Measurements from ENCODE around the gene KRTAP9-4.
"Not testable (repeated sequence)": the region's sequence is repeated elsewhere in the genome, so short reads cannot be mapped to it uniquely, and the experiment has no call there.

KRTAP9-4 gene

GRCh38 chr17:41265078-41265477, 15.6 kb downstream of the KRTAP9-4 start, which contains the start of gene KRTAP9-6:
TSS of gene KRTAP9-6 (plus strand) at chr17:41265378. CDS start at chr17:41265378, 0 bp downstream.
- no peak for DNase-seq

DNA sequence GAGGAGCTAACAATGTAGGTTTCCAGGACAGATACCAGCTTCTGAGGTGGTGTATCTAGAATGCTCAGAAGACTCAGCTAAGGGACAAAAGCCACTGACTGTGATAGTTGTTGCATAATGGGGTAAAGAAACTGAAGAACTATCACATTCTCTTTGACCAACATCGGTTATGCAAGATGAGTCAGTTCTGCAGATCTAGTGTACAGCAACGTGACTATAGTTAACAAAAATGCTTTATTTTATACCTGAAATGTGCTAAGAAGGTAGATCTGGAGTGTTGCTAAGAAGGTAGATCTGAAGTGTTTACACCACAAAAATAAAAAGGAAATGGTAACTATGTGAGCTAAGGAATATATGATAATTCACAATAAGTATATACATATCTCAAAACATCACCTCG, 18.2 kb downstream of the KRTAP9-4 start:
- no peak for DNase-seq

- not testable (repeated sequence) for DNase-seq
Observed at GRCh38 chr17:41271323-41271722, 21.8 kb downstream of the KRTAP9-4 start.

DNA sequence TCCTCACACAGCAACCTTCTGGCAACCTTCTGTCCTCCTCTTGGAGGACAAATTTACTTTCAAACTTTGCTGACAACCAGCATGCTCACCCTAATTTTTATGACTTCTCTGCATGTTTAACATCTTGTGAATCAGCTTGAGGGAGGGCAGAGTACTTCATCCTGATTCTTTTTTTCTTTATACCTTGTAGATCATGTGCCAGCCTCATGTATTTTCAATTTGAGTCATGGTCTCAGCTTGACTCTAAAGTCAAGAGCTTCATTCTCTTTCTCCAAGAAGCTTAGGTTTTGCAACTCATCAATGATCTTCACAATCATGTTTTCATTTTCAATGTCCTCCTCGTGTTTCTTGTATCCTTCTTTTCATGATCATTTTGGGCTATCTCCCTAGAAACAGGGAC, 22.4 kb downstream of the KRTAP9-4 start:
- no peak for DNase-seq

- DNase-seq, result not testable (repeated sequence)
Observed at GRCh38 chr17:41275648-41276190, 26.2 kb downstream of the KRTAP9-4 start, which contains the start of gene KRTAP9-7. TSS of gene KRTAP9-7 (plus strand) at chr17:41275698. CDS start at chr17:41275698, 0 bp downstream.

GRCh38 chr17:41278176-41278955, 28.9 kb downstream of the KRTAP9-4 start:
- no peak for DNase-seq

- no peak for DNase-seq
Observed at GRCh38 chr17:41284043-41284442, 34.6 kb downstream of the KRTAP9-4 start.

DNA sequence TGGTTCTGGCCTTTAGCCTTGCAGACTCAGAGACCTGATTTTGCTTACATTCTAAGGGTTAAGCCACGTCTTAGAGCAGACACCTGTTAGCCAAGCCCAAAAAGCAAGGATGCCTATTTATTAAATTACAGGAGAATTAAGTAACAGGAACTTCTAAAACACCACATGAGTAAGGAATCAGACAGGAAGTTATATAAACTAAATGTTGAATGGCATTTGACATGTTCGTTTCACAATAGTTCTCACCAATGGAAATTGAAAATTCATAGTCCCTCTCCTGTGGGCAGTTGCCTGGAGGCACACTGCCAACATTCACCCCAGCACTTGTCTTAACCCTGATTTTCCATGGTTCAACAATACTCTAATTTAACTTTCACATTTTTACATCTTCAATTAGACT, 35.1 kb downstream of the KRTAP9-4 start:
- no peak for DNase-seq

GRCh38 chr17:41287050-41287449, 37.6 kb downstream of the KRTAP9-4 start:
- DNase-seq, result no peak

DNA sequence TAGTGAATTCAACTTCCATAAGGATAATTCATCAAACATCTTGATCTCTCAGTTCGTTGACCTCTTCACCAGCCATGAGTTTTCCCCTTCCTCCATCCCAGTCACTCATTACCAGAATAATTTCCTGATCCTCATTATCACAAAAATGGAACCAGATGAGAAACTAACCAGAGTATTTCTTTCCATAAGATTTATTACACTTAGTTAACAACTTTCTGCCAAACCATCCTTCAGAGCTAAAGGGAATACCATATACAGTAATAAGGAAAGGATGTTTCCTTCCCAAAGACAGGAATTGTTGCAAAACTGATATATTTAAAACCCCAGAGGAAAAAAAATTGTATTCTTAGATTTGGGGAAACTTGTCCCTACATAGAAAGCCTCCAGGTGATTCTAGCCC, 44.5 kb downstream of the KRTAP9-4 start:
- DNase-seq, result no peak

GRCh38 chr17:41296846-41297245, 47.4 kb downstream of the KRTAP9-4 start:
- DNase-seq, result no peak

DNA sequence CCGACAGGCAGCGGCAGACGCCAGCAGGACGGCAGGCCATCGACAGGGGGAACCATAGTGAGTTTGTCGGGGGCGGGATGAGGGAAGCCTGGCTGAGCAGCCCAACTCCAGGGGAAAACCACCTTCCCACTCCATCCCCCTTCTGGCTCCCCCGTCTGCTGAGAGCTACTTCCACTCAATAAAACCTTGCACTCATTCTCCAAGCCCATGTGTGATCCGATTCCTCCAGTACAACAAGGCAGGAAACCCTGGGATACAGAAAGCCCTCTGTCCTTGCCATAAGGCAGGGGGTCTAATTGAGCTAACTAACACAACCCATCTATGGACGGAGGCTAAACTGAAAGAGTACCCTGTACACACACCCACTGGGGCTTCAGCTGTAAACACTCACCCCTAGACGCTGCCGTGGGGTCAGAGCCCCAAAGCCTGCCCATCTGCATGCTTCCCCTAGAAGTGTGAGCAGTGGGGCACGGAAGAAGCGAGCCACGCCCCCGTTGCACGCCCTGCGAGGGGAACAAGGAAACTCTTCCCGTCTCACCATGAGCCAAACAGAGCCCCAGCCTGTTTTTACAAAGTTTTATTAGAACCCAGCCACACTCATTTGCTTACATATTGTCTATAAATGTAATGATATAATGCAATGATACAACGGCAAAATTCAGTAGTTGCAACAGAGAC, 49.1 kb downstream of the KRTAP9-4 start:
- DNase-seq, result no peak

Data from NCI-H1694 treated with DMSO at 0.1 percent for 48 hours (cell line).